EL (cell line): Measurements from ENCODE around the gene HMOX1.
A peak's percentile ranks its signal among the peaks of the same experiment; 100 is the strongest.

ENCODE experiments used
- DNase-seq: peaks from one replicate; pipeline ENCODE4 v3.0.0-alpha.2; 2016

HMOX1 gene

GRCh38 chr22:35350539-35351503 is 30.1 kb upstream of the HMOX1 start:
- DNase-seq, result peak; percentile 93

GRCh38 chr22:35352214-35353111 is 28.4 kb upstream of the HMOX1 start:
- no peak for DNase-seq

GRCh38 chr22:35353318-35353717 is 27.6 kb upstream of the HMOX1 start:
- no peak for DNase-seq

- DNase-seq, result no peak
These were observed 26.8 kb upstream of the HMOX1 start for GRCh38 chr22:35354068-35354467.

- DNase-seq, result peak; percentile 79
These were observed 22.8 kb upstream of the HMOX1 start for GRCh38 chr22:35357883-35358621.

- DNase-seq, result no peak
These were observed 21.4 kb upstream of the HMOX1 start for GRCh38 chr22:35359380-35360065.

GRCh38 chr22:35361001-35361558 is 19.8 kb upstream of the HMOX1 start:
- no peak for DNase-seq

- DNase-seq, result no peak
These were observed 17.3 kb upstream of the HMOX1 start for GRCh38 chr22:35363566-35364086.

GRCh38 chr22:35364230-35364629 is 16.7 kb upstream of the HMOX1 start:
- DNase-seq, result peak; percentile 68

GRCh38 chr22:35367331-35367886 is 13.5 kb upstream of the HMOX1 start:
- DNase-seq, result no peak

GRCh38 chr22:35368386-35368785 is 12.5 kb upstream of the HMOX1 start:
- no peak for DNase-seq

GRCh38 chr22:35369996-35370395 is 10.9 kb upstream of the HMOX1 start:
- no peak for DNase-seq

- DNase-seq, result no peak
These were observed 7.1 kb upstream of the HMOX1 start for GRCh38 chr22:35373781-35374180.

- no peak for DNase-seq
These were observed 5.9 kb upstream of the HMOX1 start for GRCh38 chr22:35375031-35375430.

GRCh38 chr22:35375526-35375925 is 5.4 kb upstream of the HMOX1 start:
- no peak for DNase-seq

- DNase-seq, result peak; percentile 99
These were observed 4.0 kb upstream of the HMOX1 start for GRCh38 chr22:35376728-35377472.

GRCh38 chr22:35377735-35378134 is 3.2 kb upstream of the HMOX1 start:
- no peak for DNase-seq

- DNase-seq, result no peak
These were observed 2.3 kb upstream of the HMOX1 start for GRCh38 chr22:35378621-35379020.

- DNase-seq, result no peak
These were observed 1.5 kb upstream of the HMOX1 start for GRCh38 chr22:35379146-35379993.

GRCh38 chr22:35380013-35380412 is 883 bp upstream of the HMOX1 start:
- DNase-seq, result peak; percentile 30
